Activated CD4-positive, alpha-beta T cell treated with anti-CD3 and anti-CD28 coated beads, Interleukin-2, amount 50 U/mL, for 1 hour (primary cell): ENCODE results near the gene SLC7A6OS.

Source experiments
- DNase-seq: peaks from one replicate; pipeline ENCODE4 v3.0.0-alpha.2; 2020

The SLC7A6OS gene

DNA sequence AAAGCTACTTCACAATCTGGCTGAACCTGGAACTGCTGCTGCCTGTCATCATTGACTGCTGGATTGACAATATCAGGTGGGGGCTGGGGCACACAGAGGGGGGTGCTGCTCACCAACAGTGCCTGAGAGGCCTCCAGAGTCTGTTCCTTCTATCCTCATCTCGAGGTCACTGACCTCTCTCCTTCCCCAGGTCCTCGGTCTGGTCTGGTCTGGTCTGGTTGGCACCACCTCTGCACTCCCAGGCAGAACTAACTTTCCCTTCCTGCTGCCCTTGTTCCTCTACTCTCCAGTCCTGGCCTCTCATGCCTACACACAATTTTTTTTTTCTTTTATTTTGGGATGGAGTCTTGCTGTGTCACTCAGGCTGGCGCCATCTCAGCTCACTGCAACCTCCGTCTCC, 61.4 kb downstream of the SLC7A6OS start:
- no peak for DNase-seq
